Lower leg skin (tissue), 3 donors: ENCODE results near the gene ST6GALNAC3.

ENCODE experiments used
- CTCF ChIP-seq, 3 donors: fragments of 450-650 bp; IDR thresholded peaks; one replicate each; pipeline ENCODE4 v1.5.1; 2016; ENCODE audit warnings: antibody characterized with exemption in 3 of 3, mild to moderate bottlenecking in 3 of 3, moderate library complexity in 2 of 3
- POLR2A ChIP-seq, 2 donors: fragments of 450-650 bp; IDR thresholded peaks; one replicate each; pipeline ENCODE4 v1.6.1; 2016 to 2017; ENCODE audit warnings: antibody characterized with exemption in 2 of 2, mild to moderate bottlenecking in 1 of 2, moderate library complexity in 1 of 2

GRCh38 chr1:76657623-76658022 is 583.1 kb downstream of the ST6GALNAC3 start:
- no peak for TF ChIP-seq CTCF (IDR thresholded peaks at IDR 0.05)
- no peak for TF ChIP-seq POLR2A (IDR thresholded peaks at IDR 0.05)
